Karpas-422 (cell line): ENCODE results near the gene AKAP10. TPM values are rescaled to one million over a fixed set of nuclear protein-coding genes. Genes with fewer than 3 reads are reported as not detected.
"Not testable (repeated sequence)": the region's sequence is repeated elsewhere in the genome, so short reads cannot be mapped to it uniquely, and the experiment has no call there.

Experiments used
- DNase-seq: peaks from one replicate; pipeline ENCODE4 v3.0.0-alpha.2; 2015
- H2AFZ ChIP-seq: fragments of 200-600 bp; sonication (generic); 2 replicates; pipeline ENCODE4 v1.6.1; 2014; ENCODE audit warnings: antibody characterized with exemption, low read length, mixed read lengths
- H3K27ac ChIP-seq: fragments of 200-600 bp; sonication (generic); 2 replicates; pipeline ENCODE4 v1.5.1; 2014; ENCODE audit warnings: mild to moderate bottlenecking, low read length, moderate library complexity
- H3K27me3 ChIP-seq: fragments of 200-600 bp; sonication (generic); 2 replicates; pipeline ENCODE4 v1.6.1; 2014; ENCODE audit warnings: low read length, mixed read lengths
- H3K36me3 ChIP-seq: fragments of 200-600 bp; sonication (generic); 2 replicates; pipeline ENCODE4 v1.6.1; 2014; ENCODE audit warnings: low read length, mixed read lengths; ENCODE audit not compliant: insufficient read depth
- H3K4me1 ChIP-seq: fragments of 200-600 bp; sonication (generic); 2 replicates; pipeline ENCODE4 v1.6.1; 2014; ENCODE audit warnings: mild to moderate bottlenecking, low read length, mixed read lengths
- H3K4me2 ChIP-seq: fragments of 200-600 bp; sonication (generic); 2 replicates; pipeline ENCODE4 v1.6.1; 2014; ENCODE audit warnings: low read length, low read depth, mild to moderate bottlenecking; ENCODE audit not compliant: poor library complexity, severe bottlenecking
- H3K4me3 ChIP-seq: fragments of 200-600 bp; sonication (generic); 2 replicates; pipeline ENCODE4 v1.5.1; 2014; ENCODE audit warnings: mild to moderate bottlenecking, antibody characterized with exemption, low read length, mixed read lengths
- H3K79me2 ChIP-seq: fragments of 200-600 bp; sonication (generic); 2 replicates; pipeline ENCODE4 v1.6.1; 2014; ENCODE audit warnings: mild to moderate bottlenecking, low read length, mixed read lengths
- H3K9ac ChIP-seq: fragments of 200-600 bp; sonication (generic); 2 replicates; pipeline ENCODE4 v1.6.0; 2014; ENCODE audit warnings: low read length
- H3K9me2 ChIP-seq: fragments of 200-600 bp; sonication (generic), shearing (Covaris generic); replicated peaks from 2 replicates; pipeline ENCODE4 v1.6.0; 2014; ENCODE audit warnings: mild to moderate bottlenecking, low read length, moderate library complexity; ENCODE audit not compliant: insufficient read depth
- H3K9me3 ChIP-seq: fragments of 300-700, 200-600 bp; sonication (generic); 2 replicates; pipeline ENCODE4 v1.6.1; 2014; ENCODE audit warnings: low read length, mixed read lengths
- H4K20me1 ChIP-seq: fragments of 200-600 bp; sonication (generic); 2 replicates; pipeline ENCODE4 v1.6.1; 2014; ENCODE audit warnings: mild to moderate bottlenecking, antibody characterized with exemption, low read length, low read depth; ENCODE audit not compliant: insufficient read depth
- total RNA-seq: library from RNA; depleted of rRNA; stranded (reverse); fragments of >200 nt; shearing (Covaris generic); gene quantifications from 2 replicates; pipeline ENCODE4 v1.2.3, GENCODE V29; 2014; ENCODE audit warnings: low replicate concordance

Gene AKAP10
- total RNA-seq, 1 experiment from 2014 or later = 31.1 TPM

DNA sequence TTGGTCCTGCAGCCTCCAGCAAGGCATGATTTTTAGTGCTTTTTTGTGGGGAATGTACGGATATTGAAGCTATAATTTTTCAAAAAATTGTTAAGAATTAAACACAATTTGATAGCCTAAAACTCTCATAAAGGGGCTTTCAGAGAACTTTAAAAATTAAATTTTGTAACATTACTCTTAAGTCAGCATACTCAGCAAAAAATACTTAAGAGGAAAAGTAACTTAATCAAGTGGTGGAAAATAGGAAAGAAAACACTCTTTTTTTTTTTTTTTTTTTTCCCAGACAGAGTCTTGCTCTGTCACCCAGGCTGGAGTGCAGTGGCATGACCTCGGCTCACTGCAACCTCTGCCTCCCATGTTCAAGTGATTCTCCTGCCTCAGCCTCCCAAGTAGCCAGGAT is 14.7 kb downstream of the AKAP10 start:
- H3K9me3 ChIP-seq, DNase-seq, H3K9ac ChIP-seq, H3K27ac ChIP-seq, H3K27me3 ChIP-seq, H4K20me1 ChIP-seq, H2AFZ ChIP-seq, H3K9me2 ChIP-seq, H3K4me3 ChIP-seq, H3K4me1 ChIP-seq, H3K4me2 ChIP-seq: not testable (repeated sequence)
- Histone ChIP-seq H3K79me2 (peaks cover 93% of the 10 kb centered on the region), H3K36me3 (peaks cover 51% of the 10 kb centered on the region)

DNA sequence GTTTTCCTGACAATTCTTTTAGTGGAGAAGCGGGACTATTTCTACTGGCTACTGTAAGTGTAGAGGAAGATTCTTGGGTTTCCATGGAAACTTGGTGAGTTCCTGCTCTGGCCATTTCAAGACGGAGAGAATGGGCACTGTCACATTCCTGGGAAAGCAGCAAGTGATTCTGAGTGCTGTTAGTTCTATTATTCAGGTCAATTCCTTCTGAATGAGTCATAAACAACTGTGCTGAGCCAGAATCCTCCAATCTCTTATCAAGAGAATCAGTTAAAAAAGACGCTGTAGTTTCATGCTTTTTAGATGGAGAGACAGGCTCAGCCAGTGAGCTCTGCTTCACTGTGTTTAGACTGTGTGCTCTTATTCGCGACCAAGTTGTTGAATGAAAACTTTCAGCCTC is 19.6 kb downstream of the AKAP10 start:
- no peak overlapping the region for H3K4me2 ChIP-seq
- no peaks in the 10 kb centered on the region for H3K4me1 ChIP-seq
- no peaks in the 10 kb centered on the region for H3K27me3 ChIP-seq
- H2AFZ ChIP-seq = no peak overlapping the region
- no peak overlapping the region for H3K9ac ChIP-seq
- H3K36me3 ChIP-seq = peaks cover 62% of the 10 kb centered on the region
- no peaks in the 10 kb centered on the region for H3K9me3 ChIP-seq
- no peaks in the 10 kb centered on the region for H3K9me2 ChIP-seq
- no peak overlapping the region for H3K4me3 ChIP-seq
- no peak for DNase-seq
- no peak overlapping the region for H3K27ac ChIP-seq
- peaks cover 11% of the 10 kb centered on the region; the same call in 1 of the 2 replicates for H4K20me1 ChIP-seq
- H3K79me2 ChIP-seq = peaks cover 95% of the 10 kb centered on the region

DNA sequence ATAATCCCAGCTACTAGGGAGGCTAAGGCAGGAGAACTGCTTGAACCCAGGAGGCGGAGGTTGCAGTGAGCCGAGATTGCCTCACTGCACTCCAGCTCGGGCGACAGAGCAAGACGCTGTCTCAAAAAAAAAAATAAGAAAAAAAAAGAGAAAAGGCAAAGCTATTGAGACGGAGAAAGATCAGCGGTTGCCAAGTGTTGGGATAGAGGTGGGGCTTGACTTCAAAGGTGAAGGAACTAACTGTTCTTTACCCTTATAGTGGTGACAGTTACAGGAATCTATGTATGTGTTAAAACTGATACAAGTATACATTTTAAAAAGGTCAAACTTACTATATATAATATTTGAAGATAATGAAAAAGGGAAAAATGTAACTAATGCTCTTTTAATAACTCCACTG is 22.5 kb downstream of the AKAP10 start:
- no peak overlapping the region for H3K27ac ChIP-seq
- H4K20me1 ChIP-seq = peaks cover 8% of the 10 kb centered on the region; the same call in 1 of the 2 replicates
- no peak for DNase-seq

DNA sequence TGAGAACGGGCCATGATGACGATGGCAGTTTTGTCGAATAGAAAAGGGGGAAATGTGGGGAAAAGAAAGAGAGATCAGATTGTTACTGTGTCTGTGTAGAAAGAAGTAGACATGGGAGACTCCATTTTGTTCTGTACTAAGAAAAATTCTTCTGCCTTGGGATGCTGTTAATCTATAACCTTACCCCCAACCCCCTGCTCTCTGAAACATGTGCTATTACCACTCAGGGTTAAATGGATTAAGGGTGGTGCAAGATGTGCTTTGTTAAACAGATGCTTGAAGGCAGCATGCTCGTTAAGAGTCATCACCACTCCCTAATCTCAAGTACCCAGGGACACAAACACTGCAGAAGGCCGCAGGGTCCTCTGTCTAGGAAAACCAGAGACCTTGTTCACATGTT is 26.2 kb downstream of the AKAP10 start:
- not testable (repeated sequence) for H2AFZ ChIP-seq, DNase-seq, H3K9me3 ChIP-seq, H3K4me1 ChIP-seq, H3K27me3 ChIP-seq, H3K4me2 ChIP-seq, H3K9ac ChIP-seq, H3K9me2 ChIP-seq, H3K4me3 ChIP-seq, H3K27ac ChIP-seq
- H3K79me2 ChIP-seq = peaks cover 83% of the 10 kb centered on the region
- peaks cover 28% of the 10 kb centered on the region for H4K20me1 ChIP-seq
- H3K36me3 ChIP-seq = peaks cover 38% of the 10 kb centered on the region

More for the DNA sequence above, 22.5 kb downstream of the AKAP10 start:
- H3K79me2 ChIP-seq = peaks cover 80% of the 10 kb centered on the region
- no peaks in the 10 kb centered on the region for H3K27me3 ChIP-seq
- H3K9ac ChIP-seq = no peak overlapping the region
- peaks cover 47% of the 10 kb centered on the region for H3K36me3 ChIP-seq
- no peak overlapping the region for H3K4me2 ChIP-seq
- no peak overlapping the region for H2AFZ ChIP-seq
- H3K4me3 ChIP-seq = no peak overlapping the region
- H3K9me3 ChIP-seq = no peaks in the 10 kb centered on the region
- no peaks in the 10 kb centered on the region for H3K9me2 ChIP-seq
- no peaks in the 10 kb centered on the region for H3K4me1 ChIP-seq

DNA sequence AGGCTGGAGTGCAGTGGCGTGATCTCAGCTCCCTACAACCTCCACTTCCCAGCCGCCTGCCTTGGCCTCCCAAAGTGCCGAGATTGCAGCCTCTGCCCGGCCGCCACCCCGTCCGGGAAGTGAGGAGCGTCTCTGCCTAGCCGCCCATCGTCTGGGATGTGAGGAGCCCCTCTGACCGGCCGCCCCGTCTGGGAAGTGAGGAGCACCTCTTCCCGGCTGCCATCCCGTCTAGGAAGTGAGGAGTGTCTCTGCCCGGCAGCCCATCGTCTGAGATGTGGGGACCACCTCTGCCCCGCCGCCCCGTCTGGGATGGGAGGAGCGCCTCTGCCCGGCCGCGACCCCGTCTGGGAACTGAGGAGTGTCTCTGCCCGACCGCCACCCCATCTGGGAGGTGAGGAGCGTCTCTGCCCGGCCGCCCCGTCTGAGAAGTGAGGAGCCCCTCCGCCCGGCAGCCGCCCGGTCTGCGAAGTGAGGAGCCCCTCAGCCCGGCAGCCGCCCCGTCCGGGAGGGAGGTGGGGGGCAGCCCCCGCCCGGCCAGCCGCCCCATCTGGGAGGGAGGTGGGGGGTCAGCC is 26.9 kb downstream of the AKAP10 start:
- H3K4me2 ChIP-seq, H3K27ac ChIP-seq, DNase-seq, H3K4me3 ChIP-seq, H3K9me3 ChIP-seq, H3K4me1 ChIP-seq, H3K27me3 ChIP-seq, H3K9ac ChIP-seq, H3K9me2 ChIP-seq, H2AFZ ChIP-seq: not testable (repeated sequence)
- peaks cover 80% of the 10 kb centered on the region for H3K79me2 ChIP-seq
- H4K20me1 ChIP-seq = peaks cover 25% of the 10 kb centered on the region
- H3K36me3 ChIP-seq = peaks cover 33% of the 10 kb centered on the region

DNA sequence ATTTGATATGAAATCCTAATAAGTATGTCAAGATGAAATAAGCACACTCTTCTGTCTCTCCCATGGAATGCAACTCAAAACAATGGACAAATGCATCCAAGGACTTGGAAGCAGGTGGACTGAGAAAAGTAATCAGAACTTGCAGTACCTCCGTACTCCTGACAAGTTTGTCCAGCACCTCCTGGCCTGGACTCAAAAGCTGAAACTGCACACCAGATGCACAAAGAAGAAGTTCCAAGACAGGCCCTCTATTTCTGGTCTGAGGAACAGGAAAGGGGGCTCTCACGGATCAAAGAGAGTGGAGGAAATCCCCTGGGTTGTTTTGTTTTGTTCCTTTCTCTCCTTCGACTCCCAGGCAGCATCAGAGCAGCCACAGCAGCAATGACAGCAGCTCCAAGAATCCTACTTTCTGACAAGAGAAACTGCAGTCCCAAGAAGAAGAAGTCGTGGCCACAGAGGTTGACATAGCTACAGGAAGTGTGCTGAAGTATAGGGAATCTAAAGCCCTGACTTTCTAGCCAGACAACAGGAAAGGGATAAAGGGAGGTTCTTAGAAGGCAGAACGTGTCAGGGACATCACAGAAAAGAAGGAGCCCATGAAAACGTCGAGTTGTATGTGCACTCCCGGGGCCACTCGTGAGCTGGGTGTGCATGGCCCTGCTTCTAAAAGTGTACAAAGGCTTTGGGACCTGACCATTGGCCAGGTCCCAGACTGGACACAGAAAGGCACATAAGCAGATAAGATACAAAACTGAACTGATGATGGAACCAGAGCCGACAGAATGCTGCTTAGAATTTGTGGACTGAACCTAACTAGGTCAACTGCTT is 29.3 kb downstream of the AKAP10 start:
- Histone ChIP-seq H3K4me2 (no peak overlapping the region), H3K79me2 (peaks cover 79% of the 10 kb centered on the region)
- no peak for DNase-seq

DNA sequence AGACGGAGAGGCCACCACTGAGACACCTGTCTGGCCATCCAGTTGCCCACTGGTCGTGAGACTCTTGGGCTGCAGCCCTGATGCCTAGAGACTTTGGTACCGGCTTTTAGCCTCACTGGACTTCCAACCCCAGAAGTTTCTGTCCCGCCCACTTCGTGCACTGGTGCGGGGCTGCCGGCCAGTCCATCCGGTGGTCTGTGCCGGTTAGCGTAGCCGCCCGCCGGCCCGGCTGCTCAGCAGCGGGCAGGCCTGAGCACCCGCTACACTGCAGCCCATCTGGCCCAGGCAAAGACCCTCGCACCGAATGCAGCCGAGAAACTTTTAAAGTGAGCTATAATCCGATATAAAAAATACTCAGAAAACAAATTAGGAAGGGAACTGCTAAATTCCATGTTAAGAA is 30.7 kb downstream of the AKAP10 start:
- H3K27me3 ChIP-seq = no peaks in the 10 kb centered on the region
- H3K36me3 ChIP-seq = peaks cover 25% of the 10 kb centered on the region; the same call in 1 of the 2 replicates
- H3K79me2 ChIP-seq = peaks cover 79% of the 10 kb centered on the region
- H4K20me1 ChIP-seq = peaks cover 30% of the 10 kb centered on the region
- no peak overlapping the region for H3K4me2 ChIP-seq
- no peaks in the 10 kb centered on the region for H3K9me2 ChIP-seq
- no peak overlapping the region for H2AFZ ChIP-seq
- DNase-seq = no peak
- no peak overlapping the region for H3K27ac ChIP-seq
- no peak overlapping the region for H3K9ac ChIP-seq
- peaks cover 5% of the 10 kb centered on the region for H3K4me1 ChIP-seq
- H3K4me3 ChIP-seq = no peak overlapping the region
- no peaks in the 10 kb centered on the region for H3K9me3 ChIP-seq

More for the DNA sequence above, 29.3 kb downstream of the AKAP10 start:
- peaks cover 5% of the 10 kb centered on the region for H3K4me1 ChIP-seq
- no peak overlapping the region for H3K9ac ChIP-seq
- H3K4me3 ChIP-seq = no peak overlapping the region
- H4K20me1 ChIP-seq = peaks cover 27% of the 10 kb centered on the region
- no peaks in the 10 kb centered on the region for H3K9me2 ChIP-seq
- no peaks in the 10 kb centered on the region for H3K27me3 ChIP-seq
- H3K9me3 ChIP-seq = no peaks in the 10 kb centered on the region
- no peak overlapping the region for H3K27ac ChIP-seq
- H2AFZ ChIP-seq = no peak overlapping the region
- H3K36me3 ChIP-seq = peaks cover 25% of the 10 kb centered on the region; the same call in 1 of the 2 replicates

DNA sequence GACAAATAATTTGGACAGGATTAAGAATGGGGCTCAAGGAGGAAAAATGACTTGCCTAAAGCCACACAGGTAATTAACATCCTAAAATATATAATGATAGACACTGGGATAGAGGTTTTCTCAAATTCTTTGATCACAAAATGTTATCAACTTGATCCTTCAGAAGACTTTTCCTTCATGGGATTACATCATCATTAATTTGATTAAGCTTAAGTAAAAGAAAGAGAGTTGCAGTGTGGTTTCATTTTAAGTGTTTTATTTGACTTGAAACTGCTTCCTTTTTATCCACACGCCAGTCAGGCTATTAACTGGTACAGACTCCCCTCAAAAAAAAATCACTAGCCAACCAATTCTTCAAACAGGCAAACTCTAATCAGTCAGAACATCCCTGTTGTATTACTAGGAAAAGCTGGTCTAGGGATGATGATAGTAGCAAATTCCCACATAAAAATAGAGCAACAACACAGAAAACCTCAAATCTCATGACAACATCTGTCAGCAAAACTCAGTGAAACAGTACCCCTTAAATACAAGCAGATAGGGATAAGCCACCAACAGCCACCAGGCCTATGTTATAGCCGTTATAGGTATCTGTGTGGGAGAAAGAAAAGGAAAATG is 32.5 kb downstream of the AKAP10 start:
- H3K4me1 ChIP-seq = peaks cover 5% of the 10 kb centered on the region
- no peak for DNase-seq
- H3K27ac ChIP-seq = no peak overlapping the region
- H3K27me3 ChIP-seq = no peaks in the 10 kb centered on the region
- H3K4me2 ChIP-seq = no peak overlapping the region
- no peaks in the 10 kb centered on the region for H3K9me3 ChIP-seq
- no peak overlapping the region for H3K9ac ChIP-seq
- peaks cover 92% of the 10 kb centered on the region for H3K79me2 ChIP-seq
- H3K36me3 ChIP-seq = peaks cover 40% of the 10 kb centered on the region; the same call in 1 of the 2 replicates
- peaks cover 30% of the 10 kb centered on the region for H4K20me1 ChIP-seq
- H2AFZ ChIP-seq = no peak overlapping the region
- H3K4me3 ChIP-seq = no peak overlapping the region
- H3K9me2 ChIP-seq = no peaks in the 10 kb centered on the region
